Measurements from ENCODE around the gene ADAT3.

Gene ADAT3

GRCh38 chr19:1954532-1954933, 49.3 kb downstream of the ADAT3 start:
- Histone ChIP-seq H3K9ac (ENCODE audit: low read depth in 1 of 2, low read length in 2 of 2) (no peak overlapping the region), H3K36me3 (ENCODE audit: control insufficient read depth in 1 of 2, insufficient read depth in 2 of 2, low read length in 2 of 2) (peaks cover 0 to 21% of the 10 kb centered on the region in 2 donors), H3K4me1 (ENCODE audit: control insufficient read depth in 1 of 2, insufficient read depth in 2 of 2, low read length in 2 of 2) (no peaks in the 10 kb centered on the region), H3K27ac (ENCODE audit: low read depth, low read length) (no peak overlapping the region), H3K27me3 (ENCODE audit: control insufficient read depth in 1 of 2, insufficient read depth in 2 of 2, low read length in 2 of 2) (no peaks in the 10 kb centered on the region), H3K9me3 (ENCODE audit: control insufficient read depth in 1 of 2, low read length in 2 of 2) (no peaks in the 10 kb centered on the region), H3K4me3 (ENCODE audit: low read depth in 1 of 2, low read length in 2 of 2) (no peak overlapping the region)

- H3K4me3 ChIP-seq (ENCODE audit: low read depth in 1 of 2, low read length in 2 of 2) = no peak overlapping the region
- peaks cover 0 to 18% of the 10 kb centered on the region in 2 donors for H3K36me3 ChIP-seq (ENCODE audit: control insufficient read depth in 1 of 2, insufficient read depth in 2 of 2, low read length in 2 of 2)
- H3K27ac ChIP-seq (ENCODE audit: low read depth, low read length) = no peak overlapping the region
- no peaks in the 10 kb centered on the region for H3K9me3 ChIP-seq (ENCODE audit: control insufficient read depth in 1 of 2, low read length in 2 of 2)
- no peaks in the 10 kb centered on the region for H3K4me1 ChIP-seq (ENCODE audit: control insufficient read depth in 1 of 2, insufficient read depth in 2 of 2, low read length in 2 of 2)
- no peak overlapping the region for H3K9ac ChIP-seq (ENCODE audit: low read depth in 1 of 2, low read length in 2 of 2)
- H3K27me3 ChIP-seq (ENCODE audit: control insufficient read depth in 1 of 2, insufficient read depth in 2 of 2, low read length in 2 of 2) = no peaks in the 10 kb centered on the region
These were observed 50.2 kb downstream of the ADAT3 start for GRCh38 chr19:1955171-1956121.

DNA sequence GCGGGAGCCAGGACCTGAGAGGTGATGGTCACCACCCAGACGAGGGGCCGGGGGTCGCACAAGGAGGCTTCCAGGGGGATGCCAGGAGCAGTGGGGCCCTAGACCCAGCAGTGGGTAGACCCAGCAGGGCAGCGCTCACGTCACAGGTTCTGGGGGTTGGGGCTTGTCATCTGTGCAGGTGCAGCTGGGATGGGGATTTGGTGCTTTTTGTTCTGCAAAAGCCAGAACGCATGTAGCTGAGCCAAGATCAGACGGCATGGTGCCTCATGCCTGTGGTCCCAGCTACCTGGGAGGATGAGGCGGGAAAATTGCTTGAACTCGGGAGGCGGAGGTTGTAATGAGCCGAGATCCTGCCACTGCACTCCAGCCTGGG, 50.9 kb downstream of the ADAT3 start:
- Histone ChIP-seq H3K27ac (ENCODE audit: low read depth, low read length) (no peak overlapping the region), H3K9ac (ENCODE audit: low read depth in 1 of 2, low read length in 2 of 2) (no peak overlapping the region), H3K4me1 (ENCODE audit: control insufficient read depth in 1 of 2, insufficient read depth in 2 of 2, low read length in 2 of 2) (no peaks in the 10 kb centered on the region), H3K36me3 (ENCODE audit: control insufficient read depth in 1 of 2, insufficient read depth in 2 of 2, low read length in 2 of 2) (peaks cover 0 to 18% of the 10 kb centered on the region in 2 donors), H3K9me3 (ENCODE audit: control insufficient read depth in 1 of 2, low read length in 2 of 2) (no peaks in the 10 kb centered on the region), H3K4me3 (ENCODE audit: low read depth in 1 of 2, low read length in 2 of 2) (no peak overlapping the region), H3K27me3 (ENCODE audit: control insufficient read depth in 1 of 2, insufficient read depth in 2 of 2, low read length in 2 of 2) (no peaks in the 10 kb centered on the region)

- no peak overlapping the region for H3K4me3 ChIP-seq (ENCODE audit: low read depth in 1 of 2, low read length in 2 of 2)
- no peak overlapping the region for H3K9ac ChIP-seq (ENCODE audit: low read depth in 1 of 2, low read length in 2 of 2)
- H3K4me1 ChIP-seq (ENCODE audit: control insufficient read depth in 1 of 2, insufficient read depth in 2 of 2, low read length in 2 of 2) = no peaks in the 10 kb centered on the region
- no peak overlapping the region for H3K27ac ChIP-seq (ENCODE audit: low read depth, low read length)
- no peaks in the 10 kb centered on the region for H3K9me3 ChIP-seq (ENCODE audit: control insufficient read depth in 1 of 2, low read length in 2 of 2)
- H3K36me3 ChIP-seq (ENCODE audit: control insufficient read depth in 1 of 2, insufficient read depth in 2 of 2, low read length in 2 of 2) = peaks cover 0 to 17% of the 10 kb centered on the region in 2 donors
- H3K27me3 ChIP-seq (ENCODE audit: control insufficient read depth in 1 of 2, insufficient read depth in 2 of 2, low read length in 2 of 2) = no peaks in the 10 kb centered on the region
These were observed 51.8 kb downstream of the ADAT3 start for GRCh38 chr19:1956868-1957492.

DNA sequence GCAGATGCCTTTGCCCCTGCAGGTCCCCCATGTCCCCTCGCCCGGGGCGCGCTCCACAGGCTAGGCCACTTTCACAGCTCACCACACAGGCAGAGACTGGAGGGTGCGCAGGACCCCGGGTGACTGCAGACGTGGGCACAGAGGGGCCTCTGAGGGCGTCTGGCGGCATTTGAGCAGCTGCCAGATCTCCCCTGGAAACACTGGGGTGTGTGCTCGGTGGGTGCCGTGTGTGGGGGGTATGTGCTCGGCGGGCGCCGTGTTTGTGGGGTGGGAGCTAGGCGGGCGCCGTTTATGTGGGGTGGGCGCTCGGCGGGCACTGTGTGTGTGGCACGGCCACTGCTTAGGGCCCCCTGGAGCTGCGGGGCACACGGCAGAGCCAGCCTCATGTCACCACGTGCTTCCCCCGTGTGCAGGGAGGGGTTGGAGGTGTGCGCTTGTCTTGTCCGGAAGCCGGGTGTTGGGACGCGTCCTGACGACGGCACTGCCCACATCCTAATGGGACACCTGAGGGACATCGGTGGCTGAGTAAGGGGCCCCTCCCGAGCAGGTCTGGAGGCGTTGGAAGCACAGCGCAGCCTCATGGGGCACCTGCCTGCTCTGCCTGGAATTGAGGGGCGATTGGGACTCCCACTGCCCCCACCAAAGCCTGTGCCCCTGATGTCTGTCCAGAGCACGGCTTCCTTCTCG, 52.5 kb downstream of the ADAT3 start:
- no peak overlapping the region for H3K4me3 ChIP-seq (ENCODE audit: low read depth in 1 of 2, low read length in 2 of 2)
- no peak overlapping the region for H3K27ac ChIP-seq (ENCODE audit: low read depth, low read length)
- no peaks in the 10 kb centered on the region for H3K9me3 ChIP-seq (ENCODE audit: control insufficient read depth in 1 of 2, low read length in 2 of 2)
- H3K4me1 ChIP-seq (ENCODE audit: control insufficient read depth in 1 of 2, insufficient read depth in 2 of 2, low read length in 2 of 2) = no peaks in the 10 kb centered on the region
- H3K9ac ChIP-seq (ENCODE audit: low read depth in 1 of 2, low read length in 2 of 2) = no peak overlapping the region
- peaks cover 0 to 16% of the 10 kb centered on the region in 2 donors for H3K36me3 ChIP-seq (ENCODE audit: control insufficient read depth in 1 of 2, insufficient read depth in 2 of 2, low read length in 2 of 2)
- no peaks in the 10 kb centered on the region for H3K27me3 ChIP-seq (ENCODE audit: control insufficient read depth in 1 of 2, insufficient read depth in 2 of 2, low read length in 2 of 2)

DNA sequence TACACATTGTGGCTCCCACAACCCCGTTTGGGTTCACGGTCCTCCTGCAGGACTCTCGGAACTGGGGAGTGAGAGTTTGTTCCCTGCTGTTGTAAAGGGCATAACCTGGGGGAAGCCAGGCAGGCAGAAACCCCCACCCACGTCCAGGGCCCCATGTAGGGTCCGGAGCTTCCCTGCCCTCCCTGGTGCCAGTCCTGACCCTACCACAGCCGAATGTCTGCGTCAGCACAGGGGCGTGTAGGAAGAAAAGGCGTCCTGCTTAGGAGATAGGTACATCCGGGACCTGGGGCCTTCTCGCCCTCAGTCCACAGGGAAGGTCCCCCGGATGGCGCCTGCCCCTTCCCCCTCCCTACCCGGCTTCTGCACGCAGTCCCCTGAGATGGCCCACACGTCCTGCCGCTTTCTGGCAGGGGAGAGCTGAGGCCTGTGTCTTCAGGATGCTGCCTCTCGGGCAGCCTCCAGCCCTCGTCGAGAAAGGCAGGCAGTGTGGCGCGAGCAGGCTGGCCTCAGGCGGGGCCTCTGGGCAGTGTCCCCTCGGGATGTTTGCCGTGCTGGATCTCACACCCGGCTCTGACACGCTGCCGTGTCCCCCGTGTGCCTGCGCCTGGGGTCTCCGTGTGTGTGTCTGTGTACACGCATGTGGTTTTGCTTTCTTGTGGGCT, 54.9 kb downstream of the ADAT3 start:
- no peak overlapping the region for H3K9ac ChIP-seq (ENCODE audit: low read depth in 1 of 2, low read length in 2 of 2)
- H3K27ac ChIP-seq (ENCODE audit: low read depth, low read length) = no peak overlapping the region
- peaks cover 0 to 10% of the 10 kb centered on the region in 2 donors for H3K36me3 ChIP-seq (ENCODE audit: control insufficient read depth in 1 of 2, insufficient read depth in 2 of 2, low read length in 2 of 2)
- no peaks in the 10 kb centered on the region for H3K27me3 ChIP-seq (ENCODE audit: control insufficient read depth in 1 of 2, insufficient read depth in 2 of 2, low read length in 2 of 2)
- no peaks in the 10 kb centered on the region for H3K4me1 ChIP-seq (ENCODE audit: control insufficient read depth in 1 of 2, insufficient read depth in 2 of 2, low read length in 2 of 2)
- no peaks in the 10 kb centered on the region for H3K9me3 ChIP-seq (ENCODE audit: control insufficient read depth in 1 of 2, low read length in 2 of 2)
- H3K4me3 ChIP-seq (ENCODE audit: low read depth in 1 of 2, low read length in 2 of 2) = no peak overlapping the region

DNA sequence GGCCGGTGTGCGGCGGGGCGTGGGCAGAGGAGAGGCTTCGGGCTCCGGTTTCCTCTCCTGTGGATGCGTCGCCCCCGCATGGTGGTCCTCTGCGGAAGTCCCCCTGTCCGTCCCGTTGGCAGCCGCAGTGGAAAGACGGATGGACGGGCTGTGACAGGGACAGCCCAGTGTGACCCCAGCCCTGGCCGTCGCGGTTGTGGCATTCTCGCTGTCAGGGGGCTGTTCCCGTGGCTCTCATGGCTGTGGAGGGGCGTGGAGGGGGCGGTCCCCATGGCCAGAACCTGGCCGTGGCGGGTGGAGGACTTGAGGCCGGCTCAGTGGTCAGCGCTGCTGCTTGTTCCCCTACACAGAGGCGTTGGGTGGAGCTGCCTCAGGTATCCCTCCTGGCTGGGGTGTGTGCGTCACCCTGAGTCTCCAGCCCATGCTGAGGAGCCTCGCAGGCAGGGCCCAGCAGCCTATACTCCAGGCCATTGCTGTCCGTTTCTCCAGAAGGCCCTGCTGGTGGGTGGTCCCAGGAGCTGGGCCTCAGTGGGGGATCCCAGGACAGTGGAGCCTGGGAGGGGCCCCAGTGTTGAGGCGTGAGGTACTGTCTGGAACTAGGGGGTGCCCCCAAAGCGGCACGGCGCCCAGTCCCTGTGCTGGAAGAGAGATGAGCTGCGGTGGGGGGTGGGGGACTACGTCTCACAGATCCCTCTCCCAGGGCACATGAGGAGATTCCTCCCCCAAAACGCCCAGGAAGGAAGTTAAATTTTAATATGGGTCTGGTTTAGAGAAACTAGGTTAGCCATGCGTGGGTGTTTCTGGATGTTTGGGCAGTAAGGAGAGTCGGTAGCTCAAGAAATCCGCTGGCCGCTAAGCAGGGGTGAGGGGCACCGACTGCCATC, 56.0 kb downstream of the ADAT3 start:
- Histone ChIP-seq H3K4me3 (ENCODE audit: low read depth in 1 of 2, low read length in 2 of 2) (no peak overlapping the region), H3K9ac (ENCODE audit: low read depth in 1 of 2, low read length in 2 of 2) (no peak overlapping the region), H3K9me3 (ENCODE audit: control insufficient read depth in 1 of 2, low read length in 2 of 2) (no peaks in the 10 kb centered on the region), H3K27ac (ENCODE audit: low read depth, low read length) (no peak overlapping the region), H3K36me3 (ENCODE audit: control insufficient read depth in 1 of 2, insufficient read depth in 2 of 2, low read length in 2 of 2) (peaks cover 0 to 10% of the 10 kb centered on the region in 2 donors), H3K4me1 (ENCODE audit: control insufficient read depth in 1 of 2, insufficient read depth in 2 of 2, low read length in 2 of 2) (no peaks in the 10 kb centered on the region), H3K27me3 (ENCODE audit: control insufficient read depth in 1 of 2, insufficient read depth in 2 of 2, low read length in 2 of 2) (no peaks in the 10 kb centered on the region)

DNA sequence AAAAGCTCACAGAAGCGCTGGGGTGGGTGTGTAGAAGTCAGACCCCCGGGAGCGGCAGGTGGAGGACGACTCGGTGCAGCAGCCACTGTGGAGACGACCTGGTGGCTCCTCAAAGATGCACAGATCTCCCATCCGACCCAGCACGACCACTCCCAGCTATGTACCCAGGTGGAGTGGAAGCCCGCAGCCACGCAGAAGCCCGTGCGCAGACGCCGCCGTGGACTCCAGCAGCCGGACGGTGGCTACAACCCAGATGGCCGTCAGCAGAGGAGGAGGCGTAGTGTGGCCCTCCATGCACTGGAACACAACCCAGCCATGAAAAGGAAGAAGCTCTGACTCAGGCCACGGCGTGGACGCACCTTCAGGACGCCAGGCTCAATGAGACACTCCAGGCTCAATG, 57.5 kb downstream of the ADAT3 start:
- H3K9me3 ChIP-seq (ENCODE audit: control insufficient read depth in 1 of 2, low read length in 2 of 2) = no peaks in the 10 kb centered on the region
- no peak overlapping the region for H3K4me3 ChIP-seq (ENCODE audit: low read depth in 1 of 2, low read length in 2 of 2)
- H3K27me3 ChIP-seq (ENCODE audit: control insufficient read depth in 1 of 2, insufficient read depth in 2 of 2, low read length in 2 of 2) = no peaks in the 10 kb centered on the region

More for the DNA sequence above, 57.5 kb downstream of the ADAT3 start:
- Histone ChIP-seq H3K9ac (ENCODE audit: low read depth in 1 of 2, low read length in 2 of 2) (no peak overlapping the region), H3K4me1 (ENCODE audit: control insufficient read depth in 1 of 2, insufficient read depth in 2 of 2, low read length in 2 of 2) (no peaks in the 10 kb centered on the region), H3K36me3 (ENCODE audit: control insufficient read depth in 1 of 2, insufficient read depth in 2 of 2, low read length in 2 of 2) (peaks cover 0 to 9% of the 10 kb centered on the region in 2 donors), H3K27ac (ENCODE audit: low read depth, low read length) (no peak overlapping the region)

Measured in duodenal mucosa (tissue), 2 donors.